ENCODE data around the gene PRSS22. TPM values are rescaled to one million over a fixed set of nuclear protein-coding genes. Genes with fewer than 3 reads are reported as not detected.

PRSS22 gene
- total RNA-seq, 1 experiment from 2014 or later: 36.9 TPM

GRCh38 chr16:2848933-2849725 is 8.8 kb downstream of the PRSS22 start:
- H3K27ac ChIP-seq (ENCODE audit: low read length): no peak overlapping the region
- TF ChIP-seq, protein P1, sequence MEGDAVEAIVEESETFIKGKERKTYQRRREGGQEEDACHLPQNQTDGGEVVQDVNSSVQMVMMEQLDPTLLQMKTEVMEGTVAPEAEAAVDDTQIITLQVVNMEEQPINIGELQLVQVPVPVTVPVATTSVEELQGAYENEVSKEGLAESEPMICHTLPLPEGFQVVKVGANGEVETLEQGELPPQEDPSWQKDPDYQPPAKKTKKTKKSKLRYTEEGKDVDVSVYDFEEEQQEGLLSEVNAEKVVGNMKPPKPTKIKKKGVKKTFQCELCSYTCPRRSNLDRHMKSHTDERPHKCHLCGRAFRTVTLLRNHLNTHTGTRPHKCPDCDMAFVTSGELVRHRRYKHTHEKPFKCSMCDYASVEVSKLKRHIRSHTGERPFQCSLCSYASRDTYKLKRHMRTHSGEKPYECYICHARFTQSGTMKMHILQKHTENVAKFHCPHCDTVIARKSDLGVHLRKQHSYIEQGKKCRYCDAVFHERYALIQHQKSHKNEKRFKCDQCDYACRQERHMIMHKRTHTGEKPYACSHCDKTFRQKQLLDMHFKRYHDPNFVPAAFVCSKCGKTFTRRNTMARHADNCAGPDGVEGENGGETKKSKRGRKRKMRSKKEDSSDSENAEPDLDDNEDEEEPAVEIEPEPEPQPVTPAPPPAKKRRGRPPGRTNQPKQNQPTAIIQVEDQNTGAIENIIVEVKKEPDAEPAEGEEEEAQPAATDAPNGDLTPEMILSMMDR (conservative IDR thresholded peaks at IDR 0.05; ENCODE audit: low read depth, low read length): no peak
- TF ChIP-seq EZH2 (IDR thresholded peaks at IDR 0.05; ENCODE audit: low read length, unreplicated experiment) (no peak), EZH2phosphoT487 (IDR thresholded peaks at IDR 0.05; ENCODE audit: borderline replicate concordance, low read length) (no peak)
- H2AFZ ChIP-seq (ENCODE audit: low read length): no peak overlapping the region
- DNase-seq (no peak), ATAC-seq (no peak)
- H3K4me1 ChIP-seq (ENCODE audit: insufficient read depth, low read length): peaks cover 20% of the 10 kb centered on the region
- H4K20me1 ChIP-seq (ENCODE audit: low read length): no peaks in the 10 kb centered on the region
- H3K9me3 ChIP-seq (ENCODE audit: low read length): no peaks in the 10 kb centered on the region
- no TSS peak for BruUV-seq (replicated peaks)
- H3K4me3 ChIP-seq (ENCODE audit: low read length): no peak overlapping the region
- H3K9me2 ChIP-seq (replicated peaks; ENCODE audit: low read length): no peaks in the 10 kb centered on the region
- H3K9ac ChIP-seq (ENCODE audit: low read length): no peak overlapping the region
- H3K36me3 ChIP-seq (ENCODE audit: low read depth, low read length): no peaks in the 10 kb centered on the region
- H3K79me2 ChIP-seq (ENCODE audit: low read length): no peaks in the 10 kb centered on the region
- CTCF ChIA-PET: no interaction called here
- no peaks in the 10 kb centered on the region for H3K27me3 ChIP-seq (ENCODE audit: low read length)
- H3F3A ChIP-seq (ENCODE audit: low read length, unreplicated experiment): peaks cover 5% of the 10 kb centered on the region
- POLR2A ChIA-PET (ENCODE audit: unreplicated experiment): no interaction called here
- no peak overlapping the region for H3K4me2 ChIP-seq (ENCODE audit: low read length)
- intact Hi-C loops (cut with micrococcal nuclease): no loop called here

GRCh38 chr16:2846511-2847310 is 11.3 kb downstream of the PRSS22 start:
- Histone ChIP-seq H3K79me2 (ENCODE audit: low read length) (no peaks in the 10 kb centered on the region), H3K36me3 (ENCODE audit: low read depth, low read length) (no peaks in the 10 kb centered on the region), H2AFZ (ENCODE audit: low read length) (no peak overlapping the region), H3K27ac (ENCODE audit: low read length) (peak overlapping the region; percentile 82), H3K9me2 (replicated peaks; ENCODE audit: low read length) (no peaks in the 10 kb centered on the region), H4K20me1 (ENCODE audit: low read length) (no peaks in the 10 kb centered on the region), H3K9me3 (ENCODE audit: low read length) (no peaks in the 10 kb centered on the region), H3K27me3 (ENCODE audit: low read length) (no peaks in the 10 kb centered on the region), H3K4me2 (ENCODE audit: low read length) (peak overlapping the region; percentile 58), H3F3A (ENCODE audit: low read length, unreplicated experiment) (peaks cover 5% of the 10 kb centered on the region), H3K4me3 (ENCODE audit: low read length) (no peak overlapping the region), H3K9ac (ENCODE audit: low read length) (peak overlapping the region; percentile 37; the same call in 1 of the 2 replicates), H3K4me1 (ENCODE audit: insufficient read depth, low read length) (peaks cover 20% of the 10 kb centered on the region)
- intact Hi-C loops (cut with micrococcal nuclease): no loop called here
- BruUV-seq (replicated peaks): no TSS peak
- CTCF ChIA-PET: no interaction called here
- peak; percentile 95 for ATAC-seq
- DNase-seq: peak; percentile 78
- TF ChIP-seq EZH2 (IDR thresholded peaks at IDR 0.05; ENCODE audit: low read length, unreplicated experiment) (no peak), EZH2phosphoT487 (IDR thresholded peaks at IDR 0.05; ENCODE audit: borderline replicate concordance, low read length) (no peak)
- TF ChIP-seq, protein P1 (conservative IDR thresholded peaks at IDR 0.05; ENCODE audit: low read depth, low read length): no peak
- POLR2A ChIA-PET (ENCODE audit: unreplicated experiment): no interaction called here
